ENCODE data around the gene LUZP1.

LUZP1 gene

GRCh38 chr1:23114424-23115079 lies 54.1 kb downstream of the LUZP1 start:
- no peak for DNase-seq

- no peak for DNase-seq
Observed at GRCh38 chr1:23111600-23112535, 56.8 kb downstream of the LUZP1 start.

GRCh38 chr1:23110391-23110790 lies 58.3 kb downstream of the LUZP1 start:
- DNase-seq, result no peak

- DNase-seq, result no peak
Observed at GRCh38 chr1:23108918-23109533, 59.6 kb downstream of the LUZP1 start.

GRCh38 chr1:23103001-23103889 lies 65.4 kb downstream of the LUZP1 start:
- no peak for DNase-seq

- no peak for DNase-seq
Observed at GRCh38 chr1:23102289-23102688, 66.4 kb downstream of the LUZP1 start.

- DNase-seq, result no peak
Observed at GRCh38 chr1:23101887-23102286, 66.8 kb downstream of the LUZP1 start.

- no peak for DNase-seq
Observed at GRCh38 chr1:23101101-23101827, 67.4 kb downstream of the LUZP1 start.

- DNase-seq, result peak; percentile 56
Observed at GRCh38 chr1:23100074-23100748, 68.4 kb downstream of the LUZP1 start.

- DNase-seq, result no peak
Observed at GRCh38 chr1:23099171-23099536, 69.5 kb downstream of the LUZP1 start.

GRCh38 chr1:23098463-23099170 lies 70.0 kb downstream of the LUZP1 start:
- DNase-seq, result no peak

GRCh38 chr1:23097316-23097715 lies 71.3 kb downstream of the LUZP1 start:
- no peak for DNase-seq

- DNase-seq, result no peak
Observed at GRCh38 chr1:23092447-23092846, 76.2 kb downstream of the LUZP1 start.

GRCh38 chr1:23091545-23091944 lies 77.1 kb downstream of the LUZP1 start:
- no peak for DNase-seq

- DNase-seq, result no peak
Observed at GRCh38 chr1:23090056-23090455, 78.6 kb downstream of the LUZP1 start.

GRCh38 chr1:23088027-23088426 lies 80.6 kb downstream of the LUZP1 start:
- DNase-seq, result no peak

GRCh38 chr1:23085696-23086095 lies 83.0 kb downstream of the LUZP1 start:
- no peak for DNase-seq

- no peak for DNase-seq
Observed at GRCh38 chr1:23084880-23085279, 83.8 kb downstream of the LUZP1 start.

- no peak for DNase-seq
Observed at GRCh38 chr1:23083714-23084480, 84.8 kb downstream of the LUZP1 start.

- no peak for DNase-seq
Observed at GRCh38 chr1:23081376-23081775, 87.3 kb downstream of the LUZP1 start.
